Activated CD4-positive, alpha-beta memory T cell treated with anti-CD3 and anti-CD28 coated beads for 36 hours (primary cell): ENCODE measurements around the gene B4GALT2. TPM values are rescaled to one million over a fixed set of nuclear protein-coding genes. Genes with fewer than 3 reads are reported as not detected.

Experiments
- CTCF ChIA-PET: fragments of 350-600 bp; sonication (Branson Sonifier 250); formaldehyde crosslinking; loops from one replicate; lab custom pipeline; 2021; ENCODE audit warnings: antibody characterized with exemption, inconsistent platforms; lab: Charles Lee
- POLR2A ChIA-PET: fragments of 350-600 bp; sonication (Branson Sonifier 250); formaldehyde crosslinking; loops from one replicate; lab custom pipeline; 2021; ENCODE audit warnings: antibody characterized with exemption; lab: Charles Lee
- DNase-seq: peaks from one replicate; pipeline ENCODE4 v3.0.0-alpha.2; 2020
- H3K27ac Mint-ChIP-seq: one replicate; pipeline ENCODE4 v1.8.0; 2021; ENCODE audit warnings: mixed read lengths
- H3K27me3 Mint-ChIP-seq: one replicate; pipeline ENCODE4 v1.8.0; 2021; ENCODE audit warnings: mixed read lengths
- H3K36me3 Mint-ChIP-seq: one replicate; pipeline ENCODE4 v1.8.0; 2021; ENCODE audit warnings: mixed read lengths
- H3K4me1 Mint-ChIP-seq: one replicate; pipeline ENCODE4 v1.8.0; 2021; ENCODE audit warnings: low read depth, mixed read lengths
- H3K4me3 Mint-ChIP-seq: one replicate; pipeline ENCODE4 v1.8.0; 2021; ENCODE audit warnings: mild to moderate bottlenecking, mixed read lengths
- H3K9me3 Mint-ChIP-seq: one replicate; pipeline ENCODE4 v1.8.0; 2021; ENCODE audit warnings: mixed read lengths
- intact Hi-C: fragments of 100-400 bp; cut with micrococcal nuclease; formaldehyde crosslinking; loops from one replicate; pipeline ENCODE4 v1.15.1; 2023
- total RNA-seq, 2 experiments: library from RNA; stranded (reverse); gene quantifications; one replicate each; pipeline ENCODE4 v1.2.3, GENCODE V29; 2021

The B4GALT2 gene
- total RNA-seq, 2 experiments from 2014 or later = 26.1 TPM

- ChIA-PET POLR2A (interaction anchor here (1.5 kb wide), 1 partner anchor 24 kb away, joined by 4 read pairs; no protein-coding TSS in a partner anchor), CTCF (interaction anchor here (0.7 to 1.5 kb wide), 2 partner anchors 24 kb away, joined by 3 to 8 read pairs; no protein-coding TSS in a partner anchor)
- H3K27ac Mint-ChIP-seq = peak overlapping the region; percentile 95
Observed at GRCh38 chr1:44029260-44029910, 50.4 kb downstream of the B4GALT2 start.

GRCh38 chr1:44029911-44030604, 51.0 kb downstream of the B4GALT2 start:
- POLR2A ChIA-PET = interaction anchor here (1.0 to 1.5 kb wide), 3 partner anchors 24 to 323 kb away, joined by 4 read pairs; partner anchors contain the start of gene ST3GAL3
- CTCF ChIA-PET = interaction anchor here (0.7 to 6.9 kb wide), 3 partner anchors 18 to 95 kb away, joined by 3 to 75 read pairs (median 4); no protein-coding TSS in a partner anchor
- no peaks in the 10 kb centered on the region for H3K9me3 Mint-ChIP-seq

More at GRCh38 chr1:44029260-44029910, 50.4 kb downstream of the B4GALT2 start:
- Mint-ChIP-seq H3K36me3 (peaks cover 4% of the 10 kb centered on the region), H3K4me3 (peak overlapping the region; percentile 94), H3K9me3 (no peaks in the 10 kb centered on the region), H3K4me1 (peaks cover 13% of the 10 kb centered on the region), H3K27me3 (no peaks in the 10 kb centered on the region)
- intact Hi-C loops = no loop called here
- DNase-seq = no peak

GRCh38 chr1:44030605-44031251, 51.7 kb downstream of the B4GALT2 start:
- ChIA-PET POLR2A (interaction anchor here (1.0 to 1.5 kb wide), 4 partner anchors 17 to 380 kb away, joined by 3 to 4 read pairs (median 4); partner anchors contain the start of genes KDM4A and ST3GAL3), CTCF (interaction anchor here (0.8 to 7.9 kb wide), 4 partner anchors 17 to 96 kb away, joined by 4 to 123 read pairs (median 40); no protein-coding TSS in a partner anchor)
- DNase-seq = peak; percentile 57
- Mint-ChIP-seq H3K9me3 (no peaks in the 10 kb centered on the region), H3K4me1 (peaks cover 13% of the 10 kb centered on the region), H3K27me3 (no peaks in the 10 kb centered on the region), H3K36me3 (no peaks in the 10 kb centered on the region), H3K27ac (peak overlapping the region; percentile 76), H3K4me3 (peak overlapping the region; percentile 84)
- intact Hi-C loops = loop anchor here (1.0 to 10.0 kb wide), 5 partner anchors 16 to 576 kb away; partner anchors contain the start of genes CCDC24, HYI, IPO13 and ST3GAL3

More at GRCh38 chr1:44029911-44030604, 51.0 kb downstream of the B4GALT2 start:
- Mint-ChIP-seq H3K27me3 (no peaks in the 10 kb centered on the region), H3K4me1 (peaks cover 13% of the 10 kb centered on the region), H3K36me3 (peaks cover 1% of the 10 kb centered on the region), H3K27ac (peak overlapping the region; percentile 95), H3K4me3 (peak overlapping the region; percentile 94)
- DNase-seq = peak; percentile 92
- intact Hi-C loops = loop anchor here (1.0 to 10.0 kb wide), 5 partner anchors 17 to 575 kb away; partner anchors contain the start of genes CCDC24, HYI, IPO13 and ST3GAL3

- Mint-ChIP-seq H3K9me3 (no peaks in the 10 kb centered on the region), H3K4me1 (peaks cover 13% of the 10 kb centered on the region), H3K36me3 (no peaks in the 10 kb centered on the region), H3K4me3 (peak within 1 kb of the TSS; percentile 84), H3K27ac (peak within 1 kb of the TSS; percentile 76), H3K27me3 (no peaks in the 10 kb centered on the region)
- DNase-seq = peak; percentile 63
- intact Hi-C loops = loop anchor here (2.0 to 10.0 kb wide), 4 partner anchors 15 to 577 kb away; partner anchors contain the start of genes CCDC24, HYI and ST3GAL3
- POLR2A ChIA-PET = interaction anchor here (1.1 to 1.6 kb wide), 4 partner anchors 17 to 601 kb away, joined by 3 to 4 read pairs (median 4); partner anchors contain the start of gene KDM4A
- CTCF ChIA-PET = interaction anchor here (1.0 to 7.9 kb wide), 3 partner anchors 16 to 97 kb away, joined by 4 to 123 read pairs (median 75); no protein-coding TSS in a partner anchor
Observed at GRCh38 chr1:44031252-44032169, 52.5 kb downstream of the B4GALT2 start, which contains the start of gene SLC6A9. SLC6A9 (minus strand) TSS chr1:44031462; CDS start chr1:44024277, 7,185 bp downstream.

- no peak for DNase-seq
- Mint-ChIP-seq H3K4me1 (peaks cover 14% of the 10 kb centered on the region), H3K27ac (no peak overlapping the region), H3K4me3 (peak overlapping the region; percentile 84), H3K36me3 (no peaks in the 10 kb centered on the region), H3K27me3 (no peaks in the 10 kb centered on the region), H3K9me3 (no peaks in the 10 kb centered on the region)
- ChIA-PET CTCF (interaction anchor here (0.7 to 7.9 kb wide), 4 partner anchors 16 to 353 kb away, joined by 3 to 123 read pairs (median 40); no protein-coding TSS in a partner anchor), POLR2A (interaction anchor here (1.1 to 1.6 kb wide), 3 partner anchors 16 to 600 kb away, joined by 3 to 4 read pairs (median 3); partner anchors contain the start of gene KDM4A)
- intact Hi-C loops = loop anchor here (5.0 to 10.0 kb wide), 2 partner anchors 40 to 577 kb away; partner anchors contain the start of genes CCDC24 and HYI
Observed at GRCh38 chr1:44032170-44032790, 53.3 kb downstream of the B4GALT2 start.

GRCh38 chr1:44033041-44033575, 54.1 kb downstream of the B4GALT2 start:
- Mint-ChIP-seq H3K9me3 (no peaks in the 10 kb centered on the region), H3K4me3 (no peak overlapping the region), H3K4me1 (peaks cover 14% of the 10 kb centered on the region), H3K27me3 (no peaks in the 10 kb centered on the region), H3K27ac (no peak overlapping the region), H3K36me3 (no peaks in the 10 kb centered on the region)
- CTCF ChIA-PET = interaction anchor here (1.5 to 7.9 kb wide), 3 partner anchors 15 to 270 kb away, joined by 6 to 123 read pairs (median 75); no protein-coding TSS in a partner anchor
- DNase-seq = no peak
- intact Hi-C loops = loop anchor here (5.0 to 10.0 kb wide), 2 partner anchors 41 to 578 kb away; partner anchors contain the start of genes CCDC24 and HYI
- POLR2A ChIA-PET = interaction anchor here (1.6 kb wide), 1 partner anchor 599 kb away, joined by 4 read pairs; no protein-coding TSS in a partner anchor

GRCh38 chr1:44033756-44034155, 54.7 kb downstream of the B4GALT2 start:
- no peak overlapping the region for H3K27ac Mint-ChIP-seq

GRCh38 chr1:44034423-44034822, 55.4 kb downstream of the B4GALT2 start:
- ChIA-PET POLR2A (no interaction called here), CTCF (interaction anchor here (0.6 to 7.9 kb wide), 6 partner anchors 13 to 271 kb away, joined by 3 to 123 read pairs (median 16); no protein-coding TSS in a partner anchor)
- Mint-ChIP-seq H3K27me3 (no peaks in the 10 kb centered on the region), H3K4me1 (peaks cover 6% of the 10 kb centered on the region), H3K36me3 (no peaks in the 10 kb centered on the region), H3K27ac (no peak overlapping the region), H3K4me3 (no peak overlapping the region), H3K9me3 (no peaks in the 10 kb centered on the region)
- intact Hi-C loops = loop anchor here (5.0 to 10.0 kb wide), 2 partner anchors 42 to 580 kb away; partner anchors contain the start of genes CCDC24 and HYI
- no peak for DNase-seq

More at GRCh38 chr1:44033756-44034155, 54.7 kb downstream of the B4GALT2 start:
- Mint-ChIP-seq H3K27me3 (no peaks in the 10 kb centered on the region), H3K4me1 (peaks cover 11% of the 10 kb centered on the region), H3K9me3 (no peaks in the 10 kb centered on the region), H3K4me3 (no peak overlapping the region), H3K36me3 (no peaks in the 10 kb centered on the region)
- ChIA-PET POLR2A (no interaction called here), CTCF (interaction anchor here (1.5 to 7.9 kb wide), 3 partner anchors 14 to 270 kb away, joined by 6 to 123 read pairs (median 75); no protein-coding TSS in a partner anchor)
- no peak for DNase-seq
- intact Hi-C loops = loop anchor here (5.0 to 10.0 kb wide), 2 partner anchors 41 to 579 kb away; partner anchors contain the start of genes CCDC24 and HYI

GRCh38 chr1:44034976-44035716, 56.1 kb downstream of the B4GALT2 start:
- Mint-ChIP-seq H3K36me3 (no peaks in the 10 kb centered on the region), H3K4me1 (peaks cover 2% of the 10 kb centered on the region), H3K9me3 (no peaks in the 10 kb centered on the region), H3K27ac (no peak overlapping the region), H3K4me3 (no peak overlapping the region), H3K27me3 (no peaks in the 10 kb centered on the region)
- DNase-seq = no peak
- POLR2A ChIA-PET = no interaction called here
- CTCF ChIA-PET = interaction anchor here (0.6 to 7.9 kb wide), 13 partner anchors 13 to 505 kb away, joined by 3 to 123 read pairs (median 7); partner anchors contain the start of genes CCDC24 and PTPRF
- intact Hi-C loops = loop anchor here (5.0 to 10.0 kb wide), 2 partner anchors 43 to 580 kb away; partner anchors contain the start of genes CCDC24 and HYI
